Activated T-cell treated with anti-CD3 and anti-CD28 coated beads, Interleukin-2, amount 50 U/mL, for 48 hours (primary cell): ENCODE results near the gene FOXO6.

ENCODE experiments used
- DNase-seq, 2 experiments: peaks; one replicate each; pipeline ENCODE4 v3.0.0-alpha.2; 2020

FOXO6 gene

DNA sequence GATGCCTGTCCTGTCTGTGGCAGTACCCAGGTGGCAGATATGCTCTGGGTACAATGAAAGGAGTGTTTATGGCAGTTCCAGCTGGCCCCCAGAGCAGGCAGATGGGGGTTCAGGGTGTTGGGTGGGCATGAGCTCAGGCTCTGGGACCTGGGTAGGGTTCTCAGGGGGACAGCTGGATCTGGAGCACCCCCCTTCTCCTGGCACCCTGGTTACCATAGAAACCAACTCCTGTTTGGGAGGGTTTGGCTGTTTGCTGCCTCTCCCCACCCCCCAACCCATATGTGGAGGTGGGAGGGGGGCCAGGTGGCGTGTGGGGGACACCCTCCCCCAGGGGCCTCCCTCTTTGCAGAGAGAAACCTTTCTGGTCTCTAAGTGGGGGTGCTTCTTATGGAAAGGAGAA lies 7.1 kb downstream of the FOXO6 start:
- DNase-seq = no peak

DNA sequence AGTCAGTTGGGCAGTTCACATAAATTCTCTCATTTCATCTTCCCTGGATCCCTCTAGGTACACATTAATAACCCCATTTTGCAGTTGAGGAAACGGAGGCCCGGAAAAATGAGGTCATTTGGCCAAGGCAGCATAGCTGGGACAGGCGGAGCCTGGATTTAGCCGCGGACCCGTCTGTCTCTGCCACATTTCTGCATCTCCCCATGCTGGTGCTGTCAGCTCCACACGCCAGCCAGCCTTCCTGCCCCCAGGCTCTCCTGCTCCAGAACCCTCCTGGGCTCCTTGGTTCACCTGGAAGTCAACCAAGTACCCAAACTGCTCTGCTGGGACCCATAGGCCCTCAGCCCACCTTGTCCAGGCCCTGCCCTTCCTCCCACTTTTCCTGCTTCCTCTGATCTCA lies 7.6 kb downstream of the FOXO6 start:
- DNase-seq = no peak

DNA sequence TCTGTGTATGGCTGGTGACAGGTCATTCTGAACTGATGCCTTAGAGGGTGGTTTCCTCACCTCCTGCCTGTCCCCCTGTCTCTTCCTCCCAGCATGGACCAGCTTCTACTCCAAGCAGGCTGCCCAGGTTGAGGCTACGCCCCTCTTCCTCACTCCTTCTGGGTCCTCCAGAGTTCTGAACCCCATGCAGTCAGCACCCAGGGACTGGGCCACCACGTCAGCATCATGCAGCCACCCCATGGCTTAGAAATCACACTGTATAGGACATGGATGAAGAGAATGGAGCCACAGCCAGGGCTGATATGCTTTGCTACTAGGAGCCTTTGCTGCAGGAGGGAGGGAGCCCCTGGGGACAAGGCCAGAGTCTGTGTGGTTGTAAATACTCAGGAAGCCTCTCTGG lies 8.3 kb downstream of the FOXO6 start:
- no peak for DNase-seq

DNA sequence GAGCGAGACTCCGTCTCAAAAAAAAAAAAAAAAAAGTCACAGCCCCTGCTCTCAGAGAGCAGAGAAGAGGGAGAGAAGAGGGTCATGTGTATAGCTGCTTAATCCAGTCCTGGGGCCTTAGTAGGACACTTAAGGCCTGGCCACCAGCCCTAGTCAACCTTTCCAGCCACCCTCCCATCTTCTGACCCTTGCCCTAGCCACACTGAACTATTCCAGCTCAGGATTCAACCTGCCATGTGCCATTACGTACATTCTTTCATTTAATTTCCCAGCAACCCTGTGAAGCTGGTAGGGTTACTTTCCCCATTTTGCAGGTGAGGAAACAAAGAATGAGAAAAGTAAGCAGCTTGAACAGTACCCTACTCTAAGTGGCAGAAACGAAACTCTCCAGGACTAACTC lies 9.0 kb downstream of the FOXO6 start:
- no peak for DNase-seq

DNA sequence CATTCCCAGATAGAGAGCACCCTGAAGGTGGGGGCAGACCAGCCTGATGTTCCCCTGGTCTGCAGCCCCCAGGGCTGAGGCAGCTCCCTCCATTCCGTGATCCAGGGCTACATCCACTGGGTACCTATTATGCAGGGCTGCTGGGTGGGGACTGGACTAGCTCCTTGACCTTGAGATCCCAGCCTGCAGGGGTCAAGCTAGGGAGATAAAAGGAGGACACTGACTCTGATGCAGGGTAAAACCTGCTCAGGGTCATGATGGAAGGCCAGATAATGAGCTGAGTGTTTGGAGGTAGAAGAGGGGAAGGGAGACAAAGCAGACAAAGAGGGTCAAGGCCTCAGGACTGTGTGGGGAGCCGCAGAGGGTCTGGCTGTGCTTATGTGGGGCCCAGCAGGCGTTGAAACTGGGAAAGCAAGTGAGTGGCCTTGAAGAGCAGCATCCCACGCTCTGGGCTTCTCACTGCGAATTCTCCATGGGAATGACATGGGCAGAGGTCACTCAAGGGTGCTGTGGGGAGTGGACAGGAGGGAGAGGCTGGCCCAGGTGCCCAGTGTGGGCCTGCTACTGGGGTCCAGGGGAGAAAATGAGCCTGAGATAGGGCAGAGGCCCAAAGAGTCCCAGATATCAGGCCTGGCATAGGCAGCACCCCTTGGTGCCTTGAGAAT lies 9.7 kb downstream of the FOXO6 start:
- DNase-seq = no peak

DNA sequence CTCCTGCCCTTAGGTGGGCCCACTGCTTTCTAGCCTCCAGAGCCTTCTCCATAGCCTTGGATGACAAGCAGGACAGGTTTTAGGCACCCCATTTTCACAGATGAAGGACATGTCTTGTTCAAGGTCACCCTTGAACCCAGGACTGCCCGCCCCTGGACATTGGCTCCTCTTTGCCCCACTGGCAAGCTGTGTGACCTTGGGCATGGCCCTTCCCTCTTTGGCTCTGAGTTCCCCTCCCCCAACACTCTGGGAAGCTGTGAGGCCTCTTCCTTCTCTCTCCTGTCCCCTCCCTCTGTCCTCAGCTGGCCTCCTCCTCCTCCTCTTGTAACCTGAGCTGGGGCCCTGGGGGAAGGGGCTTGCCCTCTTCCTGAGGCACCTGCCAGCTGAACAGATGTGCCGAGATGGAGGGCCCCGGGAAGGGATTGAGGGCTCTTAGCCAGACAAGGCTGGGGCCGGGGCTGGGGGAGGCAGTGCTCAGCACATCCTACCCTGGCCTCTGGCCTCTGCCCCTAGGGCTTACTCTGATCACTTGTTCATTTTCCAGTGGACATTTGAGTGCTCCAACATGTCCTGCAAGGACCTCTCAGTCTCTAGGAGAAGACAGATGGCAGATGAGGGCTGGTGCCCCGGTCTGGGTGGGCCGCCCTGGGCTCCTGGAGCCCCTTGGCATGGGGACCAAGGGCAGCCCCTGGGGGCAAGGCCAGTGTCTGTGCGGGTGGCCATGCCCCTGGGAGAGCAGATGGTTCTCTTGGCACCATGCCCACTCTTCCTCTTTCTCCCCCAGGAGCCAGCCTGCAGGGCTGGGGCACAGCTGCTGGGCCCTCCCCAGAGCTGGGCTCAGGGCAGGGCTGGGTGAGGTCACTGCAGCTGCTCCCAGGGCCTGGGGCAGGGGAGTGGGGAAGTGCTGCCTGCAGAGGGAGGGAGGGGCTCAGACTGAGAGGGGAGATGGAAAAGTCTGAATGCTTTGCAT lies 10.7 kb downstream of the FOXO6 start:
- no peak for DNase-seq

DNA sequence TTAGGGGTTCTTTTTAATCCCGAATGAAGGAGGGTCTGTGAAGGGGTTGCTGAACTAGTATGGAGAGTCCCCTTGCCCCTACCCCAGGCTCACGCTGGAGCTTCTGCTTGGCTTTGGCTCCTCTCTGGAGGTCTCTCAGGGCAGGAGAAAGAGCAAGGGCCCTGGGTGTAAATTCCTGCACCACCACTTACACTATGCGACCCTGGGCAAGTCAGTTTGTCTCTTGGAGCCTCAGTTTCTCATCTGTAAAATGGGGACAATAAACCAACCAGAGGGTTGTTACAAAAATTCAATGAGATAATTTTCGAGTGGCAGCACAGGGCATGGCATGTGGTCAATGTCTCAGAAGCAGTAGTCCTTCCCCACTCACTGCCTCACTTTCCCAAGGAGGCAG lies 11.4 kb downstream of the FOXO6 start:
- no peak for DNase-seq

DNA sequence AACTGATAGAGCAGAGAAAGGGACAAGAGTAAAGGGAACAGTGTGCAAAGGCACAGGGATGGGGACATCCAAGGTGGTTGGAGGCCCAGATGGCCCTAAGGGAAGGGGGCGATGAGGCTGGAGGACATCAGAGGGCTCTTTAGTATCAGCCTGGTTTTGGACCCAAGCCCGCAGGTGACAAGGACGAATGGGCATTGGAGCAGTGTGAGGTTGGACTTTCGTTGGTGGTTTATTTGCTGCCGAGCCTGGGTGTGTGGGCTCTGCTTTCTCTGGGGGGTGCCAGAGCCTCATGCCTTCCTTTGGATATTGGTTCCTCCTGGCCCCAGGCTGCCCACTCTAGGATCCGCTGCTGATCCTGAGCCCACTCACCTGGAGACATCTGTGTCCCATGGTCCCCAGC lies 12.1 kb downstream of the FOXO6 start:
- no peak for DNase-seq

DNA sequence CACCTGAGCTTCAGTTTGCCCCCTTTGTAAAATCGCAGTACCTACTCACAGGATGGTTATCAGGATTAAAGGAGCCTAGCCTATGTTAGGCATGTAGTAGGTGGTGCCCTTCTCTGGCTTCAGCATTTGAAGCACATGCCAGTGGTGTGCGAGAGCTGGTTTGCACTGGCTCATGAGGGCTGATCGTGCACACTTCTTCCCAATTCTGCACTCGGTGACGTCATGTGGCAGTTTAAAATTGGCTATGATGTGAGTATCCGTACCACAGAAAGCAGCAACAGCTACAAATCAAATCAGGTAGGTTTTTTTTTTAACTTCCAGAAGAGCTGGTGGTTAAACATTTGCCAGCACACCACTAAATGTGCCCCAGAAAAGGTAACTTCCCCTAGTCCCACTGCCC lies 13.5 kb downstream of the FOXO6 start:
- DNase-seq = no peak

DNA sequence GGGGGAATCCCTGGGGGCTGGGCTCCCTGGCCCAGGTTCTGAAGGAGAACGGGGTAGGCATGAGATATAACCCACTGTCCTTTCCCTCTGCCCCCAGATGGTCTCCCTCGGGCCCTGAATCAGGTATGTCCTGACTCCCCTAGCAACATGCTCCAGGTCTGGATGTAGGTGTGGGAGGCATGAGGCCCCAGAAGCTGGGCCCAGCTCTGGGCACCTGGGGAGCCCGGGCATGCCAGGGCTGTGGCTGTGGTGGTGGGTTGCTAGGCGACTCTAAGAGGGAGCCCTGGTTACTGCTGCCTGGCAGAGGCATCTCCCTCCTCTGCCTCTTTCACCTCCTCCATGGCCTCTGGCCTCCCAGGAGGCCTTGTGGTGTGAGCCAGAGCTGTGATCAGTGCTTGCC lies 16.2 kb downstream of the FOXO6 start:
- no peak for DNase-seq

DNA sequence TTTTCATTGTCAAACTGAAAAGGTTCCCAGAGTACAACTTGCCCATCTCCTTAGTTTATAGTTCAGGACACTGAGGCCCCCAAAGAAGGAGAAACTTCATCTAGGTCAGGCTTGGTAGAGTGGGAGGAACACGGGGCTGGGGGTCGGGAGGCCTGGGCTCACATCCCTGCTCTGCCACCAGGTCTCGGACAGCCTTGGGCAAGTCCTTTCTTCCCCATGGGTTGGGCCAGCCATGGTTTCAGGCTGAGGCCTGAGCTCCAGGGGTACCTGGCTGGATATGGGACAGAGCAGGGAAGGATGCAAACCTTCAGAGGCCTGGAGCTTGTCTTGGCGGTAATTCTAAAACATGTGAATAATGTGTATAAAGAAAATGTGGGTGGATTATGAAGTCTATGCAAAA lies 17.0 kb downstream of the FOXO6 start:
- no peak for DNase-seq

DNA sequence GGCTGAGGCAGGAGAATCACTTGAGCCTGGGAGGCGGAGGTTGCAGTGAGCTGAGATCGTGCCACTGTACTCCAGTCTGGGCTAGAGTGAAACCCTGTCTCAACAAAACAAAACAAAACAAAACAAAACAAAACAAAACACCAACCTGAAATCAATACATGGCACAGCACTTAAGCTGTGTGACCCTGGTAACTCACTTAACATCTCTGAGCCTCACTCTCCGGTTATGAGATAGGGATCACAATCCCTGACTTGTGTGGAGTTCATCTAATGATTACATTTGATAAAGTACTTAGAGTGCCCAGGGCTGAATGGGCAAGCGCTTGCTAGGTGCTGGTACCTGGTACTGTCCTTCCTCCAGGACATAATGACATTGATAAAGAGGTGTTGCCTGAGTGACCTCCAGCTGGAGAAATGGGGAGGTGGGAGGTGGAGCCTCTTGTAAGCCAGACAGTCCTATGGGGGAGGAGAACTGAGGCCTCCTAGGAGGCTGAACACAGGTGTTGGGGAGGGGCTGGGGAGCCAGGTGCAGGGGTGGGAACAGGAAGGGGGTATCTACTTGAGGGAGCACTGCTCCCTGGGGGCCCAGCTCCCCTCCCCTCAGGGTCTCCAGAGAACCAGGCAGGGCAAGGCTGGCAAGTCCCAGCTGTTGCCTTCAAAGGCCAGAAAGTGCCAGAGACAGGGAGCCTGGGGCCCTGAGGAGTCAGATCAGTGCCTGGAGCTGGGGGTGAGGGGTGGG lies 17.9 kb downstream of the FOXO6 start:
- DNase-seq = no peak

DNA sequence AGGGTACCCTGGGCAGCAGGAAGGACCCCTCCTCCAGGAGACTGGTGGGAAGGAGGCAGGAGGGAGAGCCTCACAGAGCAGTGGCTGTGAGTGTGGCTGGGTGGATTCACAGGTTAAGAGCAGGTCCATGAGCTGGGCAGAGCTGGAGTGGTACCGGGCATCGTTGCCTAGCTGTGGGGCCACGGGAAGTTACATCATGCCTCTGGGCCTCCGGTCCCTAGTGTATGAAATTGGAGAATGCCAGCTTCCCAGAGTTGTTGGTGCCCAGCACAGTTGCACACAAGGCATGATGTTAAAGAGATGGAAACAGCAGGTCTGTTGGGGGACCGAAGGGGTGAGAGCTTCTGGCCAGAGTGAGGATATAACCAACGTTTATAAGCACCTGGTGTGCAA lies 18.5 kb downstream of the FOXO6 start:
- no peak for DNase-seq

DNA sequence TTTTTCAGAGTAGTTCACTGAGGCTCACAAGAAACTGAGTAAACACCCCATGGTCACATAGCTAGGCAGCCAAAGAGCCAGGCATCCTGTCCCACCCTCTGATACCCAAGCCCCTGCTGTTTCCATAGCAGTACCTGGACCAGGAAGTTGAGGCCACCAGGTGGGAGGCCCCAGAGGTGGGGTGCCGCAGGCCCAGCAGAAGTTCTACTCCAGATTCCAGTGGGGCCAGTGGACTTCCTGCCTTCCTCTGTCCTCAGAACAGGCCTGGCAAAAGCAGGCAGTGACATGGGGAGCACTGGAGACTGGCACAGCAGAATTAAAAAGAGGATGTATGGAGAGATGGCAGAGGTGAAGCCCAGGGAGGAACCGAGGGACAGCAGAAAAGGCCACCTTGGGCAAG lies 19.0 kb downstream of the FOXO6 start:
- DNase-seq = no peak

DNA sequence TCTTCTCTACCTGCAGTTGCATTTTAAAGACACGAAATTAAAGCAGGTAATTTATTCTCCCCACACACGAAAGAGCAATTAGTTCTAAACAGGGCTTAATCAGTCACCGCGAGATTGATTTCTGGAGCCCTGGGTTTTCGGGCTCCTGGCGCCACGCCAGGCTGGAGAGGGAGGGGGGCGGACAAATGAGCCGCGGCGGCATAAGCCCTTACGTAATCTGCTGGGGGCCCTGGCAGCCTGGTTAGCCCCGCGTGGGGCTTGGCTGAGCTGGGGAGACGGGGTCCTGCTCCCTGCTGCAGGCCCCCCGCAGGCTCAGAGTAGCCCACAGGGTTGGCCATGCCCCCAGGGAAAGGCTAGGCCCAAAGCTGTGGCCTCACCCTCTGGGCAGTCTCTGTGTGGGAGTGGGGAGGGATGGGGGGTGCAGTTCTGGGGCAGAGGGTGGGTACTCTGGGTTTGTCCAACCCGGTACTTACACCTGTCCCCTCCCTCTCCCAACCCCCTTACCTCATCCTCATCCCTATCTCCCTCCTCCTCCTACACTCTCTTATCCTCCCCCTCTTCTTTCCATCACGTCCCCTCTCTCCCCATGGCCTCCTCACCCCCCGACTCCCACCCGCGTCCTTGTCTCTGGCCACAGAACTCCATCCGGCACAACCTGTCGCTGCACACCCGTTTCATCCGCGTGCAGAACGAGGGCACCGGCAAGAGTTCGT lies 19.9 kb downstream of the FOXO6 start:
- DNase-seq = peak in 1 of 2 experiments; percentile 26

DNA sequence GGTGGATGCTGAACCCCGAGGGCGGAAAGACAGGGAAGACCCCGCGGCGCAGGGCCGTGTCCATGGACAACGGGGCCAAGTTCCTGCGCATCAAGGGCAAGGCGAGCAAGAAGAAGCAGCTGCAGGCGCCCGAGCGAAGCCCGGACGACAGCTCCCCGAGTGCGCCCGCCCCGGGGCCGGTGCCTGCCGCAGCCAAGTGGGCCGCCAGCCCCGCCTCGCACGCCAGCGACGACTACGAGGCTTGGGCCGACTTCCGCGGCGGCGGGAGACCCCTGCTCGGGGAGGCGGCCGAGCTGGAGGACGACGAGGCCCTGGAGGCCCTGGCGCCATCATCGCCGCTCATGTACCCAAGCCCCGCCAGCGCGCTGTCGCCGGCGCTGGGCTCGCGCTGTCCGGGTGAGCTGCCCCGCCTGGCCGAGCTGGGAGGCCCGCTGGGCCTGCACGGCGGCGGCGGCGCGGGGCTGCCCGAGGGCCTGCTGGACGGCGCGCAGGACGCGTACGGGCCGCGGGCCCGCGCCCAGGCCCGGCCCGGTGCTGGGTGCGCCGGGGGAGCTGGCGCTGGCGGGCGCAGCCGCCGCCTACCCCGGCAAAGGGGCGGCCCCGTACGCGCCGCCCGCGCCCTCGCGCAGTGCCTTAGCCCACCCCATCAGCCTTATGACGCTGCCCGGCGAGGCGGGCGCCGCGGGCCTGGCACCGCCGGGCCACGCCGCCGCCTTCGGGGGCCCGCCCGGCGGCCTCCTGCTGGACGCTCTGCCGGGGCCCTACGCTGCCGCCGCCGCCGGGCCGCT lies 20.7 kb downstream of the FOXO6 start:
- DNase-seq = peak; percentile 38 to 58

DNA sequence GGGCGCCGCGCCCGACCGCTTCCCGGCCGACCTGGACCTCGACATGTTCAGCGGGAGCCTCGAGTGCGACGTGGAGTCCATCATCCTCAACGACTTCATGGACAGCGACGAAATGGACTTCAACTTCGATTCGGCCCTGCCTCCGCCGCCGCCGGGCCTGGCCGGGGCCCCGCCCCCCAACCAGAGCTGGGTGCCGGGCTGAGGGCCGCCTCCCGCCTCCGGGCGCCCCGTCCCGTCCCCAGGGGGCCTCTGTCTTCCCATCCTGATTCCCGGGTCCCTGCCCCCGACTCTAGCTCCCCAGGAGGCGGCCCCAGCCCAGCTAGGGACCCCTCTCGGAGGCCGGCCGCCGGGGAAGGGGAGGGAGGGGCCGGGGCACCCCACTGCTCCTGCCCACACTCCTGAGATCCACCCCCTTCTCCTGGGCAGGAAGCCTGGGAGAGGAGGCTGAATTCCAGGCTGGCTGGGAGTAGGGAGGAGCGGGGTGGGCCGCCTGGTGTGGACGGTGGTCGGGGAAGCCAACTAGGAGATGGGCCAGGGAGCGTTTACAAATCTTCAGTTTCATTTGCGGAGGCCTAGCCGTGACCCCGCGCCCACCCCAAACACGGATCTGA lies 21.4 kb downstream of the FOXO6 start:
- no peak for DNase-seq

DNA sequence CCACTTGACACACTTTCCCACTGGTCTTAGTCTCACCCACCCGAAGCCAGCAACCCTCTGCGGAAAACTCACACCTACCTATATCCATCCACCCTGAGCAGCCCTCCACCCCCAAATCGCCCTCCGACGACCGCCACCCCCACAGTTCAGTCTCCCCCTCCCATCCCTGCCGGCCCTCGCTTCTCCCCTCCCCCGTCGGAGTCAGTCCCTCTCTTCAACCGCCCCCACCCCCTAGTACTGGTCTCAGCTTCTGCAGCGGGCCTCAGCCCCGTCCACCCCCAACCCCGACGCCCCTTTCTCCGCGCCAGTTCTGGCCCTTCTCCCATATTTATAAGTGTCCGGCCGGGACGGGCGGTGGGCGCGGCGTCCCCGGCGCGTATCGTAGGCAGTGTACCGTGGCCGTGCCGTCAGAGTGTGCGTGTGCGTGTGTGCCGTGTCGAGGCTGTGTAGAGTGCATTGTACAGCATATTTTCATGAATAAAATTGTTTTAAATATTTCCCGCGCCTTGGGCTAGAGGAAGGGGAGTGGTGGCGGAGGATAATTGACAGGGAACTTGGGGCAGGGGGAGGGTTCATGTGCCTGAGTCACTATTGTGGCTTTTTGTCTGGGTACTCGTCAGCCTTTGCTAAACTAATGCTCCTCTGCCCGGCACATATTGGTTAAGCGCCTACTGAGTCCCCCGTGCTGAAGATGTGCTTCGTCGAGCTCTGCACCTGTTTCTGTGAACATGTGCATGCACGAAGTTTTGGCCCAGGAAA lies 22.0 kb downstream of the FOXO6 start:
- peak; percentile 52 to 62 for DNase-seq

DNA sequence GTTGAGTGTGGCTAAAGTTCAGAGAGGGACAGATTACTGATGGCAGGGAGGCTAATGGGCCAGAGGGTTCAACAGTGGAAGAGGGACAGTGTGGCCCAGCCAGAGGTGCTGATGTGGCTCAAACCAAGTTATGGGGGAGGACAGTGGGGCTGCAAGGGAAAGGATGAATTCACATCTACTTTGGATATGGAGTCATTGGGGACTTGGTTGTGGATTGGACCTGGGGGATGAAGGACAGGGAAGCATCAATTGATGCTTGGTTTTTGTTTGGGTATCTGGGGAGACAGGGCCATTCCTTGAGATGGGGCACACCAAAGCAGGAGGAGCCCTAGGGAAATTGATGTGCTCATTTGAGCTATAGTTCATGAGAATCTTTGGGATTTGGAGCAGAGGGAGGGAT lies 23.3 kb downstream of the FOXO6 start:
- no peak for DNase-seq

DNA sequence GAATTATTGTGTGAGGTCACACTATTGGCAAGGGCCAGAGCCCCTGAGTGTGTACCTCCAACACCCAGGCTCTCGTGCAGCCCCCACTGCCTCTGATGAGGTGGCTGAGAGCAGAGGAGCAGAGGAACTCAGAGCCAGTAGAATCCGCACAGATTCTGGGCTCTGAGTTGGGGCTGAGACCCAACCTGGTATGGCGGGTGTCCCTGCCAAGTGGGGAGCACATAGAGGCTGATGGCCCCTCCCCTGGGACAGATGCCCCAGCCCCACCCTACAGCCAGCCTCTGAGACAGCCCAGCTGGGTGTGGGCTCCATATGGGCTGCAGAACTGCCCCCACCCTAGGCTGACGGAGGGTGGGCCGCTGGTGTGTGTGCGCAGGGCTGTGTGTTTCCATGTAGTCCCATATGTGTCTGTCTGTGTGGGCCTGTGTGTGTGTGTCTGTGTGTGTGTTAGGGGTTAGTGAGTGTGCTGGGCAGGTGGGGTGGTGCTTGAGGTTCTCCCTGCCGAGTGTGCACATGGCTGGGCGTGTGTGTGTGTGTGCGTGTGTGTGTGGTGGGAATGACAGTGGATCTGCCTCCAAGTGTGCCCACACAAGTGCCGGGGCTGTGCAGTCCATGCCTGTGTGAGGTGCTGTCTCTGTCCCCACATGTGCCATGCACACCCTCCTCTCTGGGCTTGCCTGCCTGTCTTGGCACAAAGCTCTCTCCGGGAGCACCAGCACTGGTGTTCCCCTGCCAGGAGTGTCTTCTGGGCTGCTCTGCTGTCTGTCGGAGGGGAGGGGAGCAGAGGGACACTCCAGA lies 24.4 kb downstream of the FOXO6 start:
- no peak for DNase-seq
